HG03460 (cell line): ENCODE results near the gene FGFRL1.

Source experiments
- ATAC-seq: cut with Tn5 transposase; IDR thresholded peaks from one replicate; pipeline ENCODE4 v1.9.1; 2021; ENCODE audit not compliant: unreplicated experiment

The FGFRL1 gene

DNA sequence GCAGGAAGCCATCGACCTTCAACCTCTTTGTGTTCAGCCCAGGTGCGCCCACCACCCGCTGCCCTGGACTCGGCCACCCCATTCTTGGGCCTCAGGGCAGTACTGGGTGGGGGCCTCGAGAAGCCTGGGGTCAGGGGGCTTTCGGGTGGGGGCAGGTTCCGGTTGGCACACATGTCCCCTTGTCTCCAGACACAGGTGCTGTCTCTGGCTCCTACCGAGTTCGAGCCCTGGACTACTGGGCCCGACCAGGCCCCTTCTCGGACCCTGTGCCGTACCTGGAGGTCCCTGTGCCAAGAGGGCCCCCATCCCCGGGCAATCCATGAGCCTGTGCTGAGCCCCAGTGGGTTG lies 7.4 kb upstream of the FGFRL1 start:
- no peak for ATAC-seq

DNA sequence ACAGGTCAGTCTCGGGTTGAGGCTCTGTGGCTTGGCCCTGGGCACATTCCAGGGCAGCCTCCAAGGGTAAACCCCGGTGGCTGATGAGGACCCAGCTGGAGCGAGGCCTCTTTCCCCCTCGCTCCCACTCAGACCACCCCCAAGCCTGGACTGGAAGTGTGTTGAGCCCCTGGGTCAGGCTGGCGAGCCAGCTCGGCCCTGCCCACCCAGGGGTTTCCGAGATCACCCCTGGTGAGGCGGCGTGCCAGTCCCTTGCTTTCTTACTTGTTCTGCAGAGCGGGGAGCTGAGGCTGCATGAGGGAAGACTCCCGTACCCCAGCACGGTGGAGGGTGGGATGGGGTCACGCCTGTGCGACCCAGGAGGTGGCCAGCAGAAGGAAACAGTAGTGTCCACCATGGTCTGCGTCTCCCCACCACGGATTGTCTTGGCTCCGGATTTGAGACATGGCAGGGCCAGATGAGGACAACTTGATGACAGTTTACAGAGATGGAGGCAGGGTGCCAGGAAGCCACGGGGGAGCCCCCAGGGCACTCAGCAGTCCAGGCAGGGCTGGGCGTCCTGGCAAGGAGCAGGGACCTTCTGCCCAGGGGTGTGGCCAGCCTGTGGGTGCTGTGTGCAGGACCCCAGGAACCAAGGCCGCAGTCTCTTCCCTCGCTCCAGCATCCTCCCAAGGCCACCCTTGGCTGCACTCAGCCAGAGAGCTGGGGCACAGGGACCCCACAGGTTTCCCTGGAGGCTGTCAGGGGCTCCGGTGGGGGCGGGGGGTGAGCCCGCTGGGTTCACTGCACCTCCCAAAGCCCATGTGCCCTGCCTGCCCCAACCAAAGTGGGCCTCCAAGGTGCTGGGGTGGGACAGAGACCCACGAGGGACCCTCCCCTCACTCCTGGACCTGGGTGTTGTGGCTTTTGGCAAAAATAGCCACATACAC lies 6.6 kb upstream of the FGFRL1 start:
- no peak for ATAC-seq

DNA sequence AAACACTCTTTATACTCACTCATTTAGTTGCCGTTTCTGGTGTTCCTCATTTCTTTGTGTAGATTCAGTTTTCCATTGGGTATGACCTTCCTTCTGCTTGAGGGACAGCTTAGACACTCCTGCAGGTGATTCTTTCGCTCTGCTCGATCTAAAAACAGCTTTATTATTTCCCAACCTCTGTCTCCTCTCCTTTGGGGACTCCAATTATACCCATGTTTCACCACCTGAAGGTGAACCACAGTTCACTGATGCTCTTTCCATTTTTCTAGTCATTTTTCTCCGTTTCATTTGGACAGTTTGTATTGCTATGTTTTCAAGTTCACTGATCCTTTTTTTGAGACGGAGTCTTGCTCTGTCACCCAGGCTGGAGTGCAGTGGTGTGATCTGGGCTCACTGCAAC lies 4.6 kb upstream of the FGFRL1 start:
- no peak for ATAC-seq

DNA sequence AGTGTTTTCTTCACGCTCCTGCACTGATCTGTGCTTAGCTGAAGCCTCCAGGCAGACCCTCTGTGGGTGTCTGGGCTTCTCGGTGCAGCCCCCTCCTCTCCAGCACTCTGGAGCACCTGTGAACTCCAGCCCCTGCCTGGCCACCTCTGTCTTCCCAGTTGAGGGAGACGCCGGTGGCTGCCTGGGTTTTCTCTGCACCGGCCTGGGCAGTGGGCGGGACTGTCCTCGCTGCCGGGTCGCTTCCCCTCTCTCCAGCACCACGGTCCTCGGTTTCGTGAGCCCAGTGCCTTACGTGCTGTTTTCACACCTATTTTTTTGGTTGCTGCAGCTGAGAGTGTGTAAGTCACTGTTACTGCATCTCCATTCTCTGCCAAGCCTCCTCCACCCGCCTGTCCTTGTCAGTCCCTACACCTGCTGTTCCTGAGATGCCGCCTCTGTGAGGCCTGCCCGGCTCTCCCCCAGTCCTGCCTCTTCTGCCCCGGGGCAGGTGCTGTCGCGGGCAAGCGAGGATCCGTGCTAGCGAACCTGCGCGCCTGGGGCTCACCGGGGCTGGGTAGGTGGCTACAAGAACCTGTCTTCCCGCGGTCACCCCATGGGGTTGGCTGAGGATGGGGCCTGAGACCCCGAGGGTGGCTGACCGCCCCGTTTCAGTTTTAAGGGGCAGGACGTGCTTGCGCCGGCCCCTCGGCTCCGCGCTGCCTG lies 2.4 kb upstream of the FGFRL1 start:
- peak; percentile 5 for ATAC-seq

DNA sequence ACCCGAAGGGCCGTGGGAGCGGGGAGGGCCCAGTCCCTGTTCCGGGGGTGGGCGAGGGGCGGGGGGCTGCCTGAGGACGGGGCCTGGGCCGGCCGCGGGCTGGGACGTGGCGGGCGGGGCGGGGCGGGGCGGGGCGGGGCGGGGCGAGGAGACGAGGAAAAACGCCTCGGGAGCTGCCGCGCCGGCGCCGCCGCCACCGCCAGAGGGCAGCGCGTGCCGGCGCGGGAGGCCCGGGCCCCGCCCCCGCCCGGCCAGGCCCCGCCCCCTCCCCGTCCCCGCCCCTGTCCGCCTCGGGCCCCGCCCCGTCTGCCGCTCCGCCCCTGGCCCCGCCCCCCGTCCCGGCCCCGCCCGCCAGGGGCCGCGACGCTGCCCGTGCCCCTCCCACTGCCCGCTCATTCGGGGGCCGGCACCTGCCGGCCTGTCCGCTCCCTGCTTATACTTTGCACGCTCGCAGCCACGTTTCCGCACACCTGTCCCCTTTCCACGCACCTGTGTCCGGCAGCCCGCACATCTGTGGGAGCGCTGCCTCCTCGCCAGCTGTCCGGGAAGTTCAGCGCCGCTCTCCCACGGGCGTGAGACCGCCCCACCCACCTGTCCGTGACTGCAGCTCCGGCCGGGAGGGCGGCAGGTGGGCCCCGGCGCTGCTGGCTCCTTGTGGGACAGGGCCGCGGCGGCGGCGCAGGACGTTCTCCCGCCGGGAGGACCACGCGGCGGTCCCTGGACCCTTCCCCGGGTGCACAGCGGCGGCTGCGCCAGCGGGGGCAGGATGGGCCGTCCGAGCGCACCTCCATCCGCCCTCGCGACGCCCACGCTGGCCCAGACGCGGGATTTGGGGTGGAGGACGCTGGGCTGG lies 1.7 kb upstream of the FGFRL1 start:
- peak; percentile 46 for ATAC-seq

DNA sequence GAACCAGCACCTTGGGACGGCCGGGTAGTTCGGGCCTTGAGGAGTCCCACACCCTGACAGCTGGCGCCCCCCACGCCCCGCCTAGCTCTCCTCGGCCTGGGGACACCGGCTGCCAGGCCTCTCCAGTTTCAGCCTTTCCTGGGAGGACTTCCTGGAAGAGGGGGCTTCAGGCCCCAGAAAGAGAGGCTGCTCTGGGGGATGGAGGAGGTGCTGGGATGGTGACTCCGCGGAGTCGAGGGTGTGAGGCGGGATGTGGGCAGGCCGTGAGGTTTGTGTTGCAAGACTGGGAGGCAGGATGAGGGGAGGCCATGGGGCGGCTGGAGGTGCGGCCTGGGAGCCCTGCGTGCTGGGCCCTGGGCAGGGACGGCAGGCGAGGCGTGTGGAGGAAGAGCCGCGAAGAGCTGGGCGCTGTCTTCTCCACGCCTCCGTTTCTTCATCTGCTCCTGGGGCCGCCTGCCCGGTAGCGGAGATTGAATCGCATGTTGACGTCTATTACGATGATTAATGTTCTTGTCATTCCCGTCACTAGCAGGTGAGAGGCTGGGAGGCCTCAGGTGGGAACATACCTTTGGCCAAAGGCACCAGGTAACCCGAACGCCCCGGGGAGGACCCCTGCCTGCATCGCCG lies 918 bp upstream of the FGFRL1 start:
- no peak for ATAC-seq

DNA sequence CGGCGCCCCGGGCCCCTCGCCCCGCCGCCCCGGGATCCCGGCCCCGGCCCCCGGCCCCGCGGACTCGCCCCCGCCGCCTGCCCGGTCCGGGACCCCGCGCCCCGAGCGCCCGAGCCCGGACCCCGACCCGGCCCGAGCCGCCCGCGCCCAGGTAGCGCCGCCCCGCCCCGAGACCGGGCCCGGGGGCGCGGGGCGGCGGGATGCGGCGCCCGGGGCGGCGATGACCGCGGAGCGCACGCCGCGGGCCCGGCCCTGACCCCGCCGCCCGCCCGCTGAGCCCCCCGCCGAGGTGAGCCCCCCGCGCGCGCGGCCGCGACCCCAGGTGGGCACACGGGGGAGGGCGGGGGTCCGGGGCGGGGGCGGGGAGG lies 224 bp downstream of the FGFRL1 start:
- no peak for ATAC-seq

DNA sequence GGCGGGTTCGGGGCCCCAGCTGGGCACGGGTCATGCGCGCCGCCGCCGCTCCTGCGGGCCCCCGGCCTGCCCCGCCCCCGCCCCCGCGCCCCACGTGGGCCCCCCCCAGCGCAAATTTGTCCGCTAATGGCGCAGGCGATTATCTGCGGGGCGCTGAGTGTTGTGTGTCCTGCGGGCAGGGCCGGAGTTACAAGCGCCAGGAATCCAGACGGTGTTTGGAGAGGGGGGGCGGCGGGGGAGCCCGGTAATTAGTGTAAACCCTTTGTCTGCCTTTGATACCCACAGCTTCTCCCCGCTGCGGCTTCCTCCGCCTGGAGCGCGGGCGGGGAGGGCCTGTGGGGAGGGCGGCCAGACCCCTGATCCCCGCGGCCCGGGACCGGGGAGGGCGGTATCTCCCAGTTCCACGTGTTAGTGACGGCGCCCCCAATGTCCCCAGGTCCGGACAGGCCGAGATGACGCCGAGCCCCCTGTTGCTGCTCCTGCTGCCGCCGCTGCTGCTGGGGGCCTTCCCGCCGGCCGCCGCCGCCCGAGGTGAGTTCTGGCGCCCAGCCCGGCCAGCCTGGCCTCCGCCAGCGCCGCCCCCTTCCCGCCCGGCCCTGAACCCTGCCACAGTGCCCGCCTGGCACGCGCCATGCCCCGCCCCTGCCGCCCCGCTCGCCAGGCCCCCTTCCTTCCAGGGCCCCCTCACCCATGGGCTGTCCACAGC lies 761 bp downstream of the FGFRL1 start:
- ATAC-seq: no peak

DNA sequence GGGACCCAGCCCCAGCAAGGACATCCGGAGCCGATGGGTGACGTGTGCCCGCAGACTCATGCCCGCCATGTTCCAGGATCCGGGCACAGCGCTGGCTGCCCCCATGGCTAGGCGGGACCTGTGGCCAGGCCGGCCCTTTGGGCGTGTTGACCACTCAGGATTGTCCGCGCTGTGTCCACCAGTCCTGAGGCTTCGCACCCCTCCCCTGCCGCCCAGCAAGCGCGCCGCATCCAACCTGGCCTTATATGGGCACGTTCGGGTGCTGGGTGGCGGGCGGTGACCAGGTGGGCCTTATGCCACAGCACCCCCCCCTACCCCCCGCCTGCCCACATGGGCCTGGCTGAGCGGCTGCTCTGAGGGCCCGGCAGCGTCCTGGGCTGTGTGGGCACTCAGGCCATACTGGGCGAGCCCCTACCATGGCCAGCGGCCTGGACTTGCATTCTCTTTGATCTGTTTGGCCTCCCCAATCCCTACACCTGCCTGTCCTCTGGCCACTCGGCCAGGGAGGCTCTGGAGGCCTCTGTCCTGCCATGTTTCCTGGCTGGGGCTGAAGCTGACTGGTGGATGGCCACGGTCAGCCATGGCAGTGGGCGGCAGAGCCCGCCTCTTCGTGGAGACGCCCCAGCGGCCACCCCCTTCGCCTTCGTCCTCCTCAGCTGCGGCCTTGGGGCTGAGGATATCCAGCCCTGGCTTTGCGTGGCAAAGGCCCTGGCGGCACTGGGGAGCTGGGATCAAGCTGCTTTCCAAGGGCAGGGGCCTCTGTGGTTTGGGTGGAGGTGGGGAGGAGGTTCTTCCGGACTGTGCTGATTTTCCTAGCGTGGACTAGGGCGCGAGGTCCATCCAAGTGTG lies 2.0 kb downstream of the FGFRL1 start:
- ATAC-seq: no peak

DNA sequence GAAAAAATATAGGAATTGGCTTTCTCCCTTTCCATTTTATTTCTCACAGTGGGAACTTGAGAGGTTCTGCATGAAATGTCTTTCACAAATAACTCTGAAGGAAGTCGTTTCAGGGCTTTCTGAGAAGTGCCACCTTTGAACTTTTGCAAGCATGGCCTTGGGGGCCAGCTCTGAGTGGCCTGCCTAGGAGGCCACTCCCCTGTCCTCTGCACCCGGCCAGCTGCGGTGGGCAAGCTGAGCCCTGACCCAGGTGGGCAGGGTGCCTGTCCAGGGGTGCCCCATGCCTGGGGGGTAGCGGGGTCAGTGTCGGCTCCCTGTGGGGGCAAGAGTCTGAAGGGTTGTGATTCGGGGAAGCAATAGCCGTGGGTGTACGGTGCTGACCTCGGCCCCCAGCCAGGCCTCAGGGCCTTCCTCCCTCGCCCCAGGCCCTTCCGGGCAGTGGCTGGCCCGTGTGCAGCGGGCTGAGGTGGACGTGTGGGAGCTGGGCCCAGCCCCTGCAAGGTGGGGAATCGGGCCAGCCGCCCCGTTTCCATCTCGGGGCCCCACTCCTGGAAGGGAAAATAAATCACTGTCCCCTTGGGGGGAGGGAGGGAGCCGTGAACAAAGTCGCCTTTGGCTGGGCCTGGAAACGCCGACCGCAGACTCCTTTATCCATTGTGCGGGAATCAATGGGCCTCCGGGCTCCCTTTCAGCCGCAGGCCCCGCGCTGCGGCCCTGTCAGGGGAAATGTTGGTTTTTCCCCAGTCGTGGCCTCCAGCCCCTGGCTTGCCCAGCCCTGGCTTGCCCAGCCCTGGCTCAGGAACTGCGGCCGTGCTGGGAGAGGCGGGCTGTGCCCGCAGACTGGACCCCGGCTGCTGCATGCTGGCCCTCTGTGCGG lies 3.1 kb downstream of the FGFRL1 start:
- no peak for ATAC-seq

DNA sequence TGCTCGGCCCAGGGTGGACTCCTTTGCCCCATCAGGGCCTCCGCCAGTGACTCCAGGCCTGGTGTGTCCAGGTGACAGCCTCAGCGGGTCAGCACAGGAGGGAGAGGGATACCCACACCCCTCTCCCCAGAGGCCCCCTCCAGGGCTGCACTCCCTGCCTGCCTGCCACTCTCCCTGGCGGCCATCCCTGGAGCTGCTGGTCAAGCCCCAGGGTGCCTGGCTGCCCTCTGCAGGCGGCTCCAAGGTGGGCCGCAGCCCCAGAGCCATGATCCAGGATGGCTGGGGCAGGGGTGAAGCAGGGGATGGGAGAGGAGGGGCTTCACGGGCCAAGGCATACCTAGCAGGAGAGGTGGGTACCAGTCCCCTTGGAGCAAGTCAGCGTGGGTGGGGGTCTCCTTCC lies 3.8 kb downstream of the FGFRL1 start:
- no peak for ATAC-seq

DNA sequence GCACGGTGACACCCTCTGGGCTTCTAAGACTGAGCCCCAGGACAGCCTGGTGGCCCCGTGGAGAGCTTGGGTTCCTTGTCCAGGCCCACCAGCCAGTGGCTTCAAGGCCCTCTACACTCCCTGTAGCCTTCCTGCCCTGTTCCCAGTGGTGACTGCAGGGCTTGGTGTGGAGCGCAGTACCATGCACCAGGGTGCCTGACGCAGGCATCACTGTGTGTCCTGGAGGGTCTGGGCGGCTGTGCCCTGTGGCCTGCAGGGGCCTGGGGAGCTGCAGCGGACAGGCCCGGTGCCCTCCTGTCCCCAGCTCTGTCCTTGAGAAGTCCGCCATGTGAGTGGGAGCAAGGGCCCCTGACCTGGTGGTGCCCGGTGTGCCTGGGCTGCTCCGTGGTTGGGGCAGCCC lies 4.3 kb downstream of the FGFRL1 start:
- no peak for ATAC-seq

DNA sequence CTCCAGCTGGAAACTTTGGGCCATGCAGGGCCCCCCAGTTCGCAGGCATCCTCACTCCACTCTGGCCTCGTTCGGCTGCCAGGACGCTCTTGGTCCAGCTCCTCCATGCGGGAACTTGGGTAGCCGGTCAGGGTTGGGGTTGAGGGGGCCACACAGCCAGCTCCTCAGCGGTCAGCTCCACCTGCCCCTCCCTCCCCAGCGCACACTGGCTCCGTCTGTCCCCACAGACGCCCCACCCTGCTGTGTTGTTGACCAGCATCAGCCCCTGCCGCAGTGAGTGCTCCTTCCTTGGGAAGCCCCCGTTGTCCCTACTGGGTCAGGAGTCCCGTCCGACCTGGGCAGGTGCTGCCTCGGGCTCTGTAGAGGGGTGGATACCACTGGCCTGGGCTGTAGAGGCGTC lies 5.8 kb downstream of the FGFRL1 start:
- no peak for ATAC-seq

DNA sequence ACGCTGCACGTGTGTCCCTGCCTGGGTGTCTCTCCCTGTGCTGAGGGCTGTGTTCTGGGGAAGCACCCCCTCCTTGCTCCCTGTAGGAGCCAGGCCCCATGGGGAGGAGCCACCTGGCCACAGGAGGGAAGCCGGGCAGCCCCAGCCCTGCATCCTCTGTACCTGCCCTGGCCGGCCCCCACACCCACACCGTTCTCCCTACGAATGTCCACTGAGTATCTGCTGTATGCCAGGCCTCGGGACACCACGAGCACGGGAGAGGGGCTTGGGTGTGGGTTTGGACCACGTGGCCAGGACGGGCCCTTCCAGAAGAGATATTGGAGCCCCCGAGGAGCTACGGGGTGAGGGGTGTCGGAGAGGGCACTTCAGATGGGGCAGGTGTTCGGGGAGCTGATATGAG lies 6.3 kb downstream of the FGFRL1 start:
- no peak for ATAC-seq

DNA sequence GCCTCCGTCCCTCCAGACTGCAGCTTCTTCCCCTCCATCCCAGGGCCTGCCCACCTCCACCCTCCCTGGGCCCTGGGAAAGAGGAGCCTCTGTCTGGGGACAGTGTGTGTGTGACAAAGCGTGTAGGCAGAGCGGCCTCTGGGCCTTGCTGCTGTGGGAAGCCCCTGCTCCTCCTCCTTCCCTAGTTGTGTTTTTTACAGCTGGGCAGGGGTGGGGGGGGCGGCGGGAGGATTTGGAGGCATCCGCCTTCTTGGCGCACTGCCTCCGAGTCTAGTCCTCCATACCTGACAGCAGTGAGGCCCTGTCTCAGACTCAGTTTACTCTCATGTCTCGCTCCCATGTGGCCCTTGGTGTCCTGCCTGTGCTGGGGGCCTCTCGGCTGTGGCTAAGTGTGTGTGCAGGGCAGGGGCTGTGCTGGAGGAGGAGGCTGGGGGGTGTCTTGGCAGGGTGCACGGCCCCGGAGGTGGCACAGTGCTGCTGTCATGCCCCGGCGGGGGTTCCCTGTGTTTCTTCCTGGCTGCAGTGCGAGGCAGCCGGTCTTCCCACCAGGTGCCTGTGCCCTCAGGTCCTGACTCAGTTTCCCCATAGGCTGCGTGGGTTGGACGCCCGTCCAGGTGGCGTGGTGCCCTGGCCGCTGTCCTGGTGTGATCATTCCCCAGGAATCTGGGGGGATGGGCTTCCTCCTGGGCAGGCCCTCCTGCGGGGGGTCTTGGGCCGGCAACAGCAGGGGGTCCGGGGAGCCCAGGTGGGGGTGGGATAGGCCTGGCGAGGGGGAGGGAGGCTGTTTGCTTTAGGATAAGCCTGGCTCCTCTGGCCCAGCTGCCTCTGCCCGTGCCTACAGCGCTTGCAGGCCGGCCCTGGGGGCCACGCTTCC lies 7.0 kb downstream of the FGFRL1 start:
- ATAC-seq: no peak

DNA sequence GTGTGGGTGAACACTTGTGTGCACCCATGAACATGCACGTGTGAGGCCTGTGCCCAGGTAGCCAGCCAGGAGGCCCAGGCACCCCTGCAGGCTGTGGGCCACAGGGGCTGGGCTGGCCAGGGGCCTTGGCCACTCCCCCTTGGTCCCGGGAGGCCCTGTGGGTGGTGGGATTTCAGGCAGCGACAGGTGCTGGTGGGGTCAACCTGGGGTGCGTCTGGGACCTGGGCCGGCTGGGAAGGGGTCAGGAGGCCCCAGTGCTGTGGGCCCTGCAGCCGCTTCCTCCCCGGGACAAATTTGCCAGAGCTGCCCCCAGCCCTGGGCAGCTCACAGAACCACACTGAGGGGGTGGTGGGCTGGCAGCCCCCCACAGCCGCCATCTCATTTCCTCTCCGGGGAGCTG lies 7.9 kb downstream of the FGFRL1 start:
- ATAC-seq: no peak

DNA sequence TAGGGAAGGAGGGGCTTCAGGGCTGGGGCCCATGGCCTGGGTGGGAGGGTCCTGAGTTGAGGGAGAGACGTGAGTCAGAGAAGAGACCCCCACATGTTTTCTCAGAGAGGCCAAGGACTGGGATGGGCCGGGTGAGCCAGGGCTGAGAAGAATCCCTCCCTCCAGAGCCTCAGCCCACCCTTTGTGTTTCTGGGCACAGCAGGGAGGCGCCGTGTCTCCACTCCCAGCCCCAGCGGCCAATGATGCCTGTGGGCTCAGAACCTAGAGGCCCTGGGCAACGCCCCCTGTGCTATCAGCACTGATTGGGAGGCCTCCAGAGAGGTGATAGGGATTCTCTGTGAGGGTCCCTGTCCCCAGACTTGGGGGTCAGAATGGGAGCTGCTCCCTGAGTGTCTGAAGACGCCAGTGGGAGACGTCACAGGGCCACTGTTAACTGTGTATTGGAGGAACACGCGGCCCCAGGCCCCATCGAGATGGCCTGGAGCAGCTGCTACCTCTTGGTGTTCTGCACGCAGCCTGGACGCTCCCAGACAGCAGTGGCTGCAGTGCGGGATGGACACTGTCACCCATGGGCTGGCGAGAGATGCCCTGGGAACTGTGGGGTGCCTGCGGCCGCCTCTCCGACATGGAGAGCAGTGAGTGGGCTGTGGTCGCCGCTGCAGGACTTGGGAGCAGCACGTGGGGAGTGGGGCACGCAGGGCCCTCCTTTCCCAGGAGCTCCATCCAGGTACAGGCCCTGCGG lies 8.5 kb downstream of the FGFRL1 start:
- ATAC-seq: no peak
